ENCODE measurements around the gene RUSC1.
"Not testable (repeated sequence)": the region's sequence is repeated elsewhere in the genome, so short reads cannot be mapped to it uniquely, and the experiment has no call there.

The RUSC1 gene

GRCh38 chr1:155324037-155324716 lies 3.5 kb downstream of the RUSC1 start:
- DNase-seq (ENCODE audit: low read depth) = peak; percentile 96

- DNase-seq (ENCODE audit: low read depth) = no peak
Observed at GRCh38 chr1:155324717-155325602, 4.3 kb downstream of the RUSC1 start.

GRCh38 chr1:155325603-155325893 lies 4.9 kb downstream of the RUSC1 start:
- DNase-seq (ENCODE audit: low read depth) = no peak

- no peak for DNase-seq (ENCODE audit: low read depth)
Observed at GRCh38 chr1:155326020-155326526, 5.4 kb downstream of the RUSC1 start.

- DNase-seq (ENCODE audit: low read depth) = no peak
Observed at GRCh38 chr1:155326631-155327037, 5.9 kb downstream of the RUSC1 start.

GRCh38 chr1:155327981-155328380 lies 7.3 kb downstream of the RUSC1 start:
- no peak for DNase-seq (ENCODE audit: low read depth)

GRCh38 chr1:155328856-155329255 lies 8.2 kb downstream of the RUSC1 start:
- not testable (repeated sequence) for DNase-seq (ENCODE audit: low read depth)

- no peak for DNase-seq (ENCODE audit: low read depth)
Observed at GRCh38 chr1:155329980-155330598, 9.4 kb downstream of the RUSC1 start.

GRCh38 chr1:155334962-155335361 lies 14.3 kb downstream of the RUSC1 start:
- DNase-seq (ENCODE audit: low read depth) = no peak

- DNase-seq (ENCODE audit: low read depth) = no peak
Observed at GRCh38 chr1:155339515-155340097, 18.9 kb downstream of the RUSC1 start.

GRCh38 chr1:155342842-155343241 lies 22.1 kb downstream of the RUSC1 start:
- DNase-seq (ENCODE audit: low read depth) = no peak

- DNase-seq (ENCODE audit: low read depth) = no peak
Observed at GRCh38 chr1:155352631-155353030, 31.9 kb downstream of the RUSC1 start.

- no peak for DNase-seq (ENCODE audit: low read depth)
Observed at GRCh38 chr1:155360051-155360450, 39.4 kb downstream of the RUSC1 start.

GRCh38 chr1:155379180-155379579 lies 58.5 kb downstream of the RUSC1 start:
- no peak for DNase-seq (ENCODE audit: low read depth)

GRCh38 chr1:155379631-155380090 lies 59.0 kb downstream of the RUSC1 start:
- no peak for DNase-seq (ENCODE audit: low read depth)

Measured in GM04504 (cell line).